GM18508 (cell line): ENCODE data around the gene AGBL2.
"Not testable (repeated sequence)": the region's sequence is repeated elsewhere in the genome, so short reads cannot be mapped to it uniquely, and the experiment has no call there.

Experiments
- ATAC-seq: cut with Tn5 transposase; IDR thresholded peaks from one replicate; pipeline ENCODE4 v1.9.1; 2021; ENCODE audit warnings: moderate number of reproducible peaks; ENCODE audit not compliant: insufficient read depth, unreplicated experiment

Gene AGBL2

GRCh38 chr11:47705721-47706120, 9.4 kb downstream of the AGBL2 start:
- ATAC-seq: no peak

- no peak for ATAC-seq
Measured at GRCh38 chr11:47691979-47692378, 23.2 kb downstream of the AGBL2 start.

GRCh38 chr11:47689480-47689879, 25.7 kb downstream of the AGBL2 start:
- ATAC-seq: no peak

- no peak for ATAC-seq
Measured at GRCh38 chr11:47688991-47689390, 26.2 kb downstream of the AGBL2 start.

GRCh38 chr11:47688111-47688510, 27.1 kb downstream of the AGBL2 start:
- no peak for ATAC-seq

- ATAC-seq: not testable (repeated sequence)
Measured at GRCh38 chr11:47686704-47687103, 28.5 kb downstream of the AGBL2 start.

- no peak for ATAC-seq
Measured at GRCh38 chr11:47686151-47686550, 29.0 kb downstream of the AGBL2 start.

GRCh38 chr11:47675851-47676250, 39.3 kb downstream of the AGBL2 start:
- ATAC-seq: no peak

- ATAC-seq: no peak
Measured at GRCh38 chr11:47672283-47672730, 42.9 kb downstream of the AGBL2 start.

- no peak for ATAC-seq
Measured at GRCh38 chr11:47669856-47670255, 45.3 kb downstream of the AGBL2 start.

GRCh38 chr11:47668665-47669064, 46.5 kb downstream of the AGBL2 start:
- ATAC-seq: no peak

GRCh38 chr11:47667555-47667954, 47.6 kb downstream of the AGBL2 start:
- no peak for ATAC-seq

GRCh38 chr11:47667135-47667534, 48.0 kb downstream of the AGBL2 start:
- no peak for ATAC-seq

GRCh38 chr11:47664936-47665335, 50.2 kb downstream of the AGBL2 start:
- ATAC-seq: not testable (repeated sequence)

- no peak for ATAC-seq
Measured at GRCh38 chr11:47661245-47661644, 53.9 kb downstream of the AGBL2 start.

- ATAC-seq: no peak
Measured at GRCh38 chr11:47659276-47659675, 55.9 kb downstream of the AGBL2 start.

- ATAC-seq: no peak
Measured at GRCh38 chr11:47656260-47656885, 58.8 kb downstream of the AGBL2 start.

GRCh38 chr11:47651818-47652469, 63.2 kb downstream of the AGBL2 start:
- no peak for ATAC-seq

- no peak for ATAC-seq
Measured at GRCh38 chr11:47649276-47649675, 65.9 kb downstream of the AGBL2 start.

- ATAC-seq: no peak
Measured at GRCh38 chr11:47646019-47646418, 69.2 kb downstream of the AGBL2 start.

- ATAC-seq: no peak
Measured at GRCh38 chr11:47645500-47645899, 69.7 kb downstream of the AGBL2 start.
